DND-41 (cell line): Measurements from ENCODE around the gene MKI67.

Source experiments
- ATAC-seq: fragments of 200-7000 bp; cut with Tn5 transposase; 3 replicates; pipeline ENCODE4 v1.9.1; 2021; ENCODE audit warnings: low read depth; ENCODE audit not compliant: insufficient read depth
- DNase-seq: peaks from one replicate; pipeline ENCODE4 v3.0.0-alpha.2; 2020
- H2AFZ ChIP-seq: 2 replicates; pipeline ENCODE4 v1.6.0; 2012; ENCODE audit warnings: low read depth, low read length
- H3K27ac ChIP-seq: 2 replicates; pipeline ENCODE4 v1.5.1; 2012; ENCODE audit warnings: low read length, inconsistent platforms
- H3K27me3 ChIP-seq: fragments of 200-600 bp; sonication (generic); 2 replicates; pipeline ENCODE4 v1.6.0; 2012; ENCODE audit warnings: low read length, mild to moderate bottlenecking, inconsistent platforms; ENCODE audit not compliant: insufficient read depth, poor library complexity
- H3K36me3 ChIP-seq: 2 replicates; pipeline ENCODE4 v1.5.1; 2012; ENCODE audit warnings: low read length, inconsistent platforms; ENCODE audit not compliant: insufficient read depth
- H3K4me1 ChIP-seq: 2 replicates; pipeline ENCODE4 v1.5.1; 2012; ENCODE audit warnings: mild to moderate bottlenecking, low read length; ENCODE audit not compliant: insufficient read depth
- H3K4me2 ChIP-seq: 2 replicates; pipeline ENCODE4 v1.6.0; 2012; ENCODE audit warnings: mild to moderate bottlenecking, moderate library complexity, low read length, inconsistent platforms; ENCODE audit not compliant: insufficient read depth
- H3K4me3 ChIP-seq, 2 experiments: fragments of 200-600 bp in 1 of 2; shearing (Covaris generic) in 1 of 2; 2 replicates each; pipeline ENCODE4 v1.5.1; 2012 to 2016; ENCODE audit warnings: inconsistent platforms in 2 of 2, low read length in 2 of 2, mild to moderate bottlenecking in 2 of 2, low read depth in 1 of 2, moderate library complexity in 1 of 2
- H3K79me2 ChIP-seq: 2 replicates; pipeline ENCODE4 v1.6.0; 2012; ENCODE audit warnings: low read length, inconsistent platforms; ENCODE audit not compliant: insufficient read depth
- H3K9ac ChIP-seq: 2 replicates; pipeline ENCODE4 v1.6.0; 2012; ENCODE audit warnings: low read depth, mild to moderate bottlenecking, inconsistent platforms, low read length, moderate library complexity
- H3K9me3 ChIP-seq: 2 replicates; pipeline ENCODE4 v1.5.1; 2012; ENCODE audit warnings: low read length, moderate library complexity, mild to moderate bottlenecking, inconsistent platforms; ENCODE audit not compliant: insufficient read depth, severe bottlenecking
- H4K20me1 ChIP-seq: 2 replicates; pipeline ENCODE4 v1.6.0; 2012; ENCODE audit warnings: low read length; ENCODE audit not compliant: insufficient read depth
- EZH2 ChIP-seq: IDR thresholded peaks from 3 replicates; pipeline ENCODE4 v1.6.1; 2012; ENCODE audit warnings: borderline replicate concordance, low read depth, mild to moderate bottlenecking, moderate library complexity, low read length, inconsistent platforms; ENCODE audit not compliant: severe bottlenecking
- TF ChIP-seq, protein P1 (sequence below): IDR thresholded peaks from 2 replicates; pipeline ENCODE4 v1.5.1; 2012; ENCODE audit warnings: borderline replicate concordance, low read length, moderate library complexity, mild to moderate bottlenecking; ENCODE audit not compliant: poor library complexity, severe bottlenecking; ENCODE audit errors: extremely low read depth

The MKI67 gene

DNA sequence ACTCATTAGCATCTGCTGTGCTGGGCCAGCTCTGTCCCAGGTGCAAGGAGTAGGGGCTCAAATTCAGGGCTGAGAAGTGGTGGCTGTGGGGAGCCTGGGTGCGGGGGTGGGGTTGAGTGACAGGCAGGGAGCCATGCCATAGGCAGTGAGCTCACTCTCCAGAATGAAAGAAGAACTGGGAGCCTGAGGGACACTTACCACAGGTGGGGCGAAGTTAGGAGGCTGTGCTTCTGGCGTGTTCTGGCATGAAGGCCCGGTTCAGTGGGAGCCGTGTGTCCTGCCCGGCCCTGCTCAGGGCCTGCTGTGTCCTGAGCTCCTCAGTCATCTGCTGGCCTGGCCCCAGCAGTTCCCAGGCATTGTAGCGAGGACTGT, 62.5 kb downstream of the MKI67 start:
- ATAC-seq: peak; percentile 54
- peak overlapping the region; percentile 49 for H3K9ac ChIP-seq
- no peaks in the 10 kb centered on the region for H3K27me3 ChIP-seq
- no peak overlapping the region for H2AFZ ChIP-seq
- peak overlapping the region; percentile 86 for H3K27ac ChIP-seq
- DNase-seq: peak; percentile 83
- TF ChIP-seq, protein P1, sequence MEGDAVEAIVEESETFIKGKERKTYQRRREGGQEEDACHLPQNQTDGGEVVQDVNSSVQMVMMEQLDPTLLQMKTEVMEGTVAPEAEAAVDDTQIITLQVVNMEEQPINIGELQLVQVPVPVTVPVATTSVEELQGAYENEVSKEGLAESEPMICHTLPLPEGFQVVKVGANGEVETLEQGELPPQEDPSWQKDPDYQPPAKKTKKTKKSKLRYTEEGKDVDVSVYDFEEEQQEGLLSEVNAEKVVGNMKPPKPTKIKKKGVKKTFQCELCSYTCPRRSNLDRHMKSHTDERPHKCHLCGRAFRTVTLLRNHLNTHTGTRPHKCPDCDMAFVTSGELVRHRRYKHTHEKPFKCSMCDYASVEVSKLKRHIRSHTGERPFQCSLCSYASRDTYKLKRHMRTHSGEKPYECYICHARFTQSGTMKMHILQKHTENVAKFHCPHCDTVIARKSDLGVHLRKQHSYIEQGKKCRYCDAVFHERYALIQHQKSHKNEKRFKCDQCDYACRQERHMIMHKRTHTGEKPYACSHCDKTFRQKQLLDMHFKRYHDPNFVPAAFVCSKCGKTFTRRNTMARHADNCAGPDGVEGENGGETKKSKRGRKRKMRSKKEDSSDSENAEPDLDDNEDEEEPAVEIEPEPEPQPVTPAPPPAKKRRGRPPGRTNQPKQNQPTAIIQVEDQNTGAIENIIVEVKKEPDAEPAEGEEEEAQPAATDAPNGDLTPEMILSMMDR: no peak
- TF ChIP-seq EZH2: no peak
- H3K36me3 ChIP-seq: peaks cover 58% of the 10 kb centered on the region
- H3K79me2 ChIP-seq: no peaks in the 10 kb centered on the region
- peak overlapping the region; percentile 61 for H3K4me2 ChIP-seq
- H3K4me1 ChIP-seq: peaks cover 44% of the 10 kb centered on the region
- H3K4me3 ChIP-seq: peak overlapping the region in 1 of 2 experiments; percentile 26; a peak in 1 of 4 replicates
- peaks cover 5% of the 10 kb centered on the region; the same call in 1 of the 2 replicates for H4K20me1 ChIP-seq
- H3K9me3 ChIP-seq: no peaks in the 10 kb centered on the region

GRCh38 chr10:128062881-128063563, 63.2 kb downstream of the MKI67 start:
- H3K27me3 ChIP-seq: no peaks in the 10 kb centered on the region
- H3K9me3 ChIP-seq: no peaks in the 10 kb centered on the region
- peak overlapping the region; percentile 61 for H3K4me2 ChIP-seq
- H3K4me1 ChIP-seq: peaks cover 44% of the 10 kb centered on the region
- H3K9ac ChIP-seq: peak overlapping the region; percentile 49
- peaks cover 55% of the 10 kb centered on the region for H3K36me3 ChIP-seq
- peak; percentile 87 for DNase-seq
- peaks cover 5% of the 10 kb centered on the region; the same call in 1 of the 2 replicates for H4K20me1 ChIP-seq
- H3K4me3 ChIP-seq: peak overlapping the region in 1 of 2 experiments; percentile 18; a peak in 1 of 4 replicates
- peak; percentile 58 for ATAC-seq
- peak overlapping the region; percentile 86 for H3K27ac ChIP-seq
- no peaks in the 10 kb centered on the region for H3K79me2 ChIP-seq
- H2AFZ ChIP-seq: peak overlapping the region; percentile 50; the same call in 1 of the 2 replicates
- no peak for TF ChIP-seq EZH2
- TF ChIP-seq, protein P1: no peak

- no peaks in the 10 kb centered on the region for H3K27me3 ChIP-seq
- H2AFZ ChIP-seq: no peak overlapping the region
- H3K36me3 ChIP-seq: peaks cover 51% of the 10 kb centered on the region
- H3K27ac ChIP-seq: peak overlapping the region; percentile 86
- no peaks in the 10 kb centered on the region for H3K9me3 ChIP-seq
- H3K79me2 ChIP-seq: no peaks in the 10 kb centered on the region
- peaks cover 5% of the 10 kb centered on the region; the same call in 1 of the 2 replicates for H4K20me1 ChIP-seq
- H3K4me1 ChIP-seq: peaks cover 44% of the 10 kb centered on the region
- H3K9ac ChIP-seq: peak overlapping the region; percentile 49; the same call in 1 of the 2 replicates
- no peak for TF ChIP-seq EZH2
- TF ChIP-seq, protein P1: no peak
- no peak for ATAC-seq
- DNase-seq: peak; percentile 40
- peak overlapping the region; percentile 61 for H3K4me2 ChIP-seq
- no peak overlapping the region for H3K4me3 ChIP-seq
These were observed 63.8 kb downstream of the MKI67 start for GRCh38 chr10:128062331-128062880.
